ENCODE measurements around the gene MARCHF10.
A peak's percentile ranks its signal among the peaks of the same experiment; 100 is the strongest.

The MARCHF10 gene

DNA sequence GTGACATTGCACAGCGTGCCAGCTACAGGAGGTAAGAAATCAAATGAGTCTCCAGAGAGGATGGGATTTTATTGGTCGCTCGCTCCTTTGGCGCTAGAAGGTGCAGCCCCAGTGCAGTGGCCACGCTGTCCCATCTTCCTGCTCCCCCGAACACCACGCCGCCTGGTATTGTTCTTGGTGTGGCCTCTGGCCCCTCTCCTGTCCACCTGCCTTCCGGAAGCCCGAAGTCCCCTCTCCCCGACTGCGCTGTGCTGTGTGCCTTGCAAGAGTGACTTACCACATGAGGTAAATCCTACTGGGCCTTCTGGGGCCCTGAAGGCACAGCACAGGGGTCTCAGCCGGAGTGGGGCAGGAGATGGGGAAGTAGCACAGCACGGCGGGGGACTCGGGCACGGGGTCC is 58.2 kb downstream of the MARCHF10 start:
- DNase-seq: no peak

DNA sequence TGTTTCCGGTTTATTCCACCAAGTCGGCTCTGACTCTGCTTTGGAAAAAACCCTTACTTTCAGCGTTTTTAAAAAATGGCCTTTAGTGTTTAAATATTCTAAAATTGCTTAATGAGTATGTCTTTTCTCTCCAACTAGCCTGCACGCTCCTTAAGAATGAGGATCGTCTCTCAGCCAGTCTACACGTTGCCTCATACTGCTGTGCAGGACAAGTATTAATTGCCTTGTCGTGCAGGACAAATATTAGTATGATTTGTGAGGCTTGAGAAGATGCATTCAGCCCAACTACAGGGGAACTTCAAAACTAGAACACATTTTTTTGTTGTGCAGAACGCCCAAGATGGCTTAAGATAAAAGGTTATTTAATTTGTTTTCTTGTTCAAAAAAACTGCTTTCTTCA is 61.2 kb downstream of the MARCHF10 start:
- no peak for DNase-seq

DNA sequence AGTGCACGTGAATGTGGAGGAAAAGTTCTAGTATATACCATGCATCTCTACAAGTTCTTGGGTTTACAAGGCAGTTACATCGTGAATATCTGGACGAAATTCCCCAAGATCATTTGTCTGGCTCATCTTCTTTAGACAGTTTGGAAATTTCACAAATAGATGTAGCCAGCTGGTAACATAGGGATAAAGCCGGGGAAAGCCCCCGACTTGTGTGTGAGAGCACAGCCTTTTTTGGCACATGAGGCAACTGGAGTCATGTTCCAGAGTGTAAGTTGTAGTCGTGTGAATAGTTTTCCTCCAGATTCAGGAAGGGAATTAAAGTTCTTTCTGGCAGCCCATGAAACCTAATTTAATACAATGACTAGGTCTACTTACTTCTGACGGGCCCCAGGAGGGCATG is 62.3 kb downstream of the MARCHF10 start:
- no peak for DNase-seq

DNA sequence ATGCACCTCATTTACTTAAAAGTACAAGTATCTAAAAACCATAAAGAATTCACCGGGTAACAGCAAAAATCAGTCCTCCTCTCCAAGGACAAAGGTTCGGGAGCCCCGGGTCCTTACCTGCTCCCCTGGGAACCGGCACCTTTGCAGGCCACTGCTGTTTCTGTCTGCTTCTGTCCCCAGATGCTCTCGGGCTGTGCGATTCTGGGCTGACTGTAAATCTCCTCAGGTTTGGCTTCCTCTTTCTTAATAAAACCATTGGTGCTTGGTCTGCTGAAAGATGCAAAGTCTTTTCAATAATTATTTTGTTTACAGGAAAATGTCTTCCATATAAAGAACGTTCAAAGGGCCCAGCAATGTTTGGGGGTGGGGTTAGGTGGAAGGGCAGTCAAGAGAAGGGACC is 63.9 kb downstream of the MARCHF10 start:
- no peak for DNase-seq

DNA sequence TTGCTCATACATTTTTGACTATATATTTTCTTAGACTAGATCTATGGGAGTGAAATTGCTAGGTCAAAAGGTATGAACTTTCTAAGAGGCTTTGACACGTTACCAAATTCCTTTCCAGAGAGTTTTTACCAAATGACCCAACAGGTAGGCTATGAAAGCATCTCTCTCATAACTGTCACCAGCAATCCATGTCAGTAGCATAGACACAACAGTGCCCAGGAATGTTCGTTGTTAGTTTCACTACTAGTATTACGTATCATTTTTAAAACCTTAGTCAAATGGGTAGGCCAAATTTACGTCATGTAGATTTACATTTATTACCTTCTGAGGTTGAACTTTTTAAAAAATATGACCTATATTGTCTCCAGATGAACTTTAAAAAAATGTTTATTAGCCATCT is 66.8 kb downstream of the MARCHF10 start:
- DNase-seq: no peak

DNA sequence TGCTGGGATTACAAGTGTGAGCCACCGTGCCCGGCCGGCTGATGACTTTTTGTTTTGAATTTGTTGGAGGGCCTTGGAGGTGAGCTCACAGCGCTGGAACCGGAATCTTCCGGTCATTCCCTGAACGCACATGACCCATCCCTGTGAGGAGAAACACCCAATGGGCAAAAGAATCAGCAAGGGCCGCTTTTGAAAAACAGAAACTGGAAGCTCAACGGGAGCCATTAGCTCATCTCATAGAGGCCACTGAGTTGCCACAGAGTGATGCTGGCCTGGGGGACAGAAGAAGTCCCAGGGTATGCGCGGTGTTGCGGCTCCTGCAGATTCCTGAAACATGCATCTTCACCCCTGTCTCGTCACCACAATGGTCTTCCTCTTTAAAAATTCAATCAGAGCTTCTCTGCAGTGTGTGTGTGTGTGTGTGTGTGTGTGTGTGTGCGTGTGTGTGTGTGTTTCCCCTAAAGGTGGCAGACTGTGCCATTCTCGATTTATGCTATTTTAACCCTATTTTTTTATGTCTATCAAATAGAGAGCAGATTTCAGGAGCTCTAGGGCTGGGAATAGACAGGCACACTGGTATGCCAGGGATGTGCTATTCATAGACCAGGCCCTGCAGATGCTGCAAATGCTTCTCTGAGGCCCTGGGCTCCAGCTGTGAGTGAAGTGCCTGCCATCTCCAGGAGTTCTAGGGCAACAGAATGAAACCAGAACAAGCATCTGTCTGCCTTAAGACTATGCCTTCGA is 68.3 kb downstream of the MARCHF10 start:
- DNase-seq: no peak

DNA sequence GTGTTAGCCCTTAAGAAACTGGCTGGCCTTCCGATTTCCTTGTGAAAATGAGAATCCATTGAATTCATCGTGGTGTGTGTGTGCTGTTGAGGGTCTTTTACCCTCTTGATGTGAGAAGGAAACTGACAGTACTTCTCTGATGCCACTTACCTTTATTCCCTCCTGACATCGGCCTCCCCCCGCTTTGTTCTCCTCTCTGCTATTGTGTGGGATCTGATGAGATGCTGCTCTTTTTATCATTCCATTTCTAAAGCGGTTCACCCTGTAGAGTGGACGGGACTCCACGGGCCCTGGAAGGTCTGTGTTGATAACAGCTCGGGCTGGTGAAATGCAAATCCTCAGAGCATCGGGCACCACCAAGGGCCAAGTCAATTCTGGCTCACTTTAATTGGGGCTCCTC is 69.8 kb downstream of the MARCHF10 start:
- DNase-seq: no peak

DNA sequence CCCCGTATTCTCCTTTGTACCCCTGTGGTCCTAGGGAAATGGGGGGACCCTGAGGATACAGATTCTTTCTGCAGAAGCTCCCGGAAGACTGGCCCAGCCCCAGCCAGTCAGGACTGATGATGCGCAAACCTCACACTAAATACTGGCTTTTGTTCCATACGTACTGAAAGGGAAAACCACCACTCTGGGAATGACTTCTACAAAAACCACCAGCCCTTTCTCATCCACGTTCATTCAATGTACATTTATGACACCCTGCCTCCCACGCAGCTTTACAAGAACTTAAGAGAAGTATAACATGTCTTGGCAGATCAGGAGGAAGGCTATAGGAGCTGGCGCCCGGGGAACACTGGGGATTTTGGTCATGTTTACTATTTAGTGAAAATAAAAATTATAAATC is 70.6 kb downstream of the MARCHF10 start:
- DNase-seq: no peak

DNA sequence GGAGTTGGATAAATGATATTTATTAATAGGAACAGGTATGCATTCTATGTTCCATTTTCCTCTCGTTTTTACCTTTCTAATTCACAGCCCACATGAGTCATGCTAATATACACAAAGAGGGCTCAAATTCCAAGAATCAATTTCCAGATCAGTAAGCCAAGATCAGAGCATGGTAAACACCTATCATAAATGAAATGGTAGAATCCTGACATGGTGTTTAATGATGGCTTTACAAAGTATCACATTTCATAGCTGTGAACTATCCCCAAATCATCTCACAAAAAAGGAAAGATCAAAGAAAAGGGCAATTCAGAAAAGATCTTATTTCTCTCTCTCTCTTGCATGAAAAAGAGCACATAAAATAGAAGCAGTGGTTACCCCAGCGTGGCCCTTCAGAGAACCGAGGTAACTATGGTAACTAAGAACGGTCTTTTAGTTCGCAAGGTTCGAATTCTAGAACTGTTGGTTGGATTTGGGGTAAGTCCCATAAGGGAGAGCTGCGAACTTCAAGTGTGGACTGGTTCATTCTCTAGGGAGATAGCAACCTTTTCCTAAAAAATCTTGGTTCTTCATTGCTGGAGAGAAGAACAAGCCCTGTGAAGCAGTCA is 73.0 kb downstream of the MARCHF10 start:
- no peak for DNase-seq

DNA sequence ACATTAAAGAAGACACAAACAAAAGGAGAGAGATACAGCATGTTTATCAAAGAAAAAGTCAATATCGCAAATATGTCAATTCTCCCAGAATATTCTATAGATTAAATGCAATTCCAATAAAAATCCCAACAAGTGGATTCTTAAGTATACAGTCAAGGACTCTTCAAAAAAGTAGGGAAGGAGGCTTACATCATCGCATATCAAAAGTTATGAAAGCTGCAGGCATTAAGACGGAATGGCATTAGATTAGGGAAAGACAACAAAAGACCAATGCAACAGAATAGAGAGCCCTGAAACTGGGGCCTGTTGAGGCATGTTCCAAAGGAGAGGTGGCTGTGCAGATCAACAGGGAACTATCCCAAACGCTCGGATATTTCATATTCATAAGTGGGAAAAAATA is 76.0 kb downstream of the MARCHF10 start:
- DNase-seq: no peak

DNA sequence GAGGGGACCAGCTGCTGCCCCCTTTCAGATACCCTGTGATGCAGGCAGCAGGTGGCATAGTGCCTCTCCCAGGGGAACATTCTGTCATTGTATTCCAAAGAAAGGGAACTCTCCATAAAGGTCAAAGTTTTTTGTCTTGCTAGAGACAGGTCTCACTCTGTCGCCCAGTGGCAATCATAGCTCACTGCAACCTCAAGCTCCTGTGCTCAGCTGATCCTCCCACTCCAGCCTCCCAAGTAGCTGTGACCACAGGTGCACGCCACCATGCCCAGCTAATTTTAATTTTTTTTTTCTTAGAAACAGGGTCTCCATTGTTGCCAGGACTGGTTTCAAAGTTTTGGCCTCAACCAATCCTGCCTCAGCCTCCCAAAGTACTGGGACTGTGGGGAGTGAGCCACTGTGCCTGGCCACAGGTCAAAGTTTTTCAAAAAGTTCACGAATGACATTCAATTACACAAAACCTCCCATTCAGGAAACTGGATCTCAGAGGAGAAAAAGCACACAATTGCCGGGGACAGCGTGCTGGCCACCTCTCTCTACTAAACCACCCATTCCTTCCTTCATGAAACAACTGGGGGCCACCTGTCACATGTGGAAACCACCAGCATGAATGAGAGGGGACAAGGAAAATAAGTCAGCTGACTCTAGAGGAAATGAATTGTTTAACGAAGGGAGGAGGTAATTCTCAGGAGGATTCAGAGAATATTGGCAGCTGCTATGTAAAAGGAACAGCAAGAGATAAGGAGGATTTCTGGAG is 80.0 kb downstream of the MARCHF10 start:
- DNase-seq: no peak

DNA sequence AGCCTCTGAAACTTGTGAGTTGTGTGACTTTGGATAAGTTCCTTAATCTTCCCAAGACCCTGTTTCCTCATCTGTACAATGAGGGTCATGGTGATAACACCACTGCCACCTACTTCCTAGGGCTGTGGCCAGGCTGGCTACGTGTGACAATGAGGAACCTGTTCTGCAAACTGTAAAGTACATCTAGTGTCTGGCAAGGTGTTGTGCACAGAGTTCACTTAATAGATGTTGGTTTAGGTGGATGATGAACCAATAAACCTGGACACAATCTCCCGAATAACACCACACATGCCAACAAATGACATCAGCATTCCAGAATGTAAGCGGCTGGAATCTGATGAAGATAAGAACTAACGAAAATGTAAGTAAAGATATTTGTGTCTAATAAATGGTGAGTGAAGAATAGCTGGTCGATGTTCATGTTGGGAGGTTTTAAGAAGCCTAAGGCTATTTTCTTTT is 82.3 kb downstream of the MARCHF10 start:
- no peak for DNase-seq

DNA sequence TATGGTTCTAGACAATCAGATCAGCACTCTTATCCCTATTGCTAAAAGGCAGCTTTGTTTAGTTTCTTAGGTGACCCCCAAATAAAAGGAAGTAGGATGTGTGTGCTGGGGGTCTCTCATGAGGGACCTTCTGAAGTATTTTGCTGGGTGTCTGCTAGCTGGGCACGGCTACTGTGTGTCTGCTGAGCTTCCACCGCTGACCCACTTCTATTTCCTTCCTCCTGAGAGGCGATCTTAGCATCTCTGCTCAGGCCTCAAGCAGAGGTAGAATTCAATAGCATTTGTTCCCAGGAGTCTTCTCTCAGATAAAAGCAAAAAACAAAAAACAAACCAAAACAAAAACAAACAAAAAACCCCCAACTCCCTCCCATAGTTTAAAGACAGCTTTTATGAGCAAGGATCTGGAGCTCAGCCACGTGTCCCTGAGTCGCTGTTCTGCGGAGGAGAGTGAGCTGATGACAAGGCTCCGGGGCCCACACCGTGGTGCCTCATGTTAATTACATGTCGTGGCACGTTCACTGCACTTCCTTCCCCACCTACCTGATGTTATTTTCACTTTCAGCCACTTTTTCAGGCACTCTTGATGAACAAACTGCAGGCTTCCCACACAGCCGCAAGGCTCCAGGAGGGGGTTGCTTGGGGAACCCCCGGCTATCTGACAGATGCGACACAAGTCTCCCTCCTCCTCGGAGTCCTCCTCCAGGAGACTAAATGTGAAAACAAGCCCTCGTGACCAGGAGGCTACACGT is 83.5 kb downstream of the MARCHF10 start:
- DNase-seq: peak; percentile 58

DNA sequence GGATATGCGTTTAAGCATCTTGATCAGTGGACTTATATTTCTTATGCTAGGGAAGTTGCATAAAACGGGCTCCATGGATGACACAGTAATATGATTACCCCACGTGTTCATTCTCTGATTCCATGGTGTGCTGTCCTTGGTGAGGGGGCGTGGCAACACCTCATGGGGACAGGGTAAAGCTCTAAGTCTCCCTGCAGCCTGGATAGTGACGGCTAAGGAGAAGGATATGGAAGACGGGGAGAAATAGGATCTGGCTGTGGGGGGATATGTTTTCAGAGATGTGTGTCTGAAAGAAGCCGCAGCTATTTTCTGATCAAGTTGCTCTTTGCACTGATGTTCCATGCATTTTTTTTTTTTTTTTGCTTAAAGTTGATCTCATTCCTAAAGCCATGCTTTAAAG is 84.3 kb downstream of the MARCHF10 start:
- no peak for DNase-seq

DNA sequence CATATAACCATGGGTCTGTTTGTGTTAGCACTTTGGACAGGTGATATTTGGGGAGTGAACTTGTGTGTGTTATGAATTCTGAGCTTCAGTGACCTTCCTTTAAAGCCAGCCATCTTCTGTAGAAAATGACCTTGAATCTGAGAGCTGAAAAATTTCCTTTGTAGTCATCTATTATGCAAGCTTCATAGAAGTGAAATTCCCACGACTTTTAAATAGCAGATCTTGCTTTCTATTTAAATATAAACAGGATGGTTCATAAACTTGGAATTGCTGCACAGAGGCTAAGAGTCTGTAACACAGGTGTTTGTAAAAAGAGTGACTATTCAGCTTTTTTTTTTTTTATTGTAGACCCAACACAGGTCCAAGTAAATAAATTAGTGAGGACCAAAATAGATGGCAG is 85.5 kb downstream of the MARCHF10 start:
- DNase-seq: no peak

DNA sequence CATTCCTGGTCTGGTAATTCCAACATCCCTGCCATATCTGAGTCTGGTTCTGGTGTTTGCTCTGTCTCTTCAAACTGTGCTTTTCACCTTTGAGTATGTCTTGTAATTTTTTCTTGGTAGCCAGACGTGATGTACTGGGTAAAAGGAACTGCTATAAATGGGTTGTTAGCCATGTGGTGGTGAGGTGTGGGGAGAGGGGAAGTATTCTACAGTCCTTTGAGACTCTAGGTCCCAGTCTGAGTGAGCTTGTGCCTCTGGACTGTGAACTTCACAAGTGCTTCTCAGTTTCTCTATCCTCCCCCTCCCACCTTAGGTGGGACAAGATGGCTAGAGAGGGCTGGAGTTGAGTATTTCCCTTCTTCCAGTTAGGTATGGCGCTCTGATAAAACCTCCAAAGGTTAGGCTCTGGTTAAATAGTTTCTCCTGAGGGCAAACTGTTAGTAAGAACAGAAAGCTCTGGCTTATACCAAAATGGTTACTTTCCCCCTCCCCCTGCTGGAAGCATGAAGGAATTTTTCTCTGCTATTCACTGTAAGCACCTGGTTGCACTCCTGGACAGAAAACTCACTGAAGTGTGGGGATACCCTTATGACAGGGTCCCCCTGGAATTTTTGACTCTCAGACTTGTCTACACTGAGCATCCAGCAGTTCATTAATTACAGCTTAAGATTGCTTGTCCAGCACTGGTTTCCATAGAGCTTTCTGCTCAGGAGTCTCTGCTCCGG is 87.8 kb downstream of the MARCHF10 start:
- DNase-seq: no peak

DNA sequence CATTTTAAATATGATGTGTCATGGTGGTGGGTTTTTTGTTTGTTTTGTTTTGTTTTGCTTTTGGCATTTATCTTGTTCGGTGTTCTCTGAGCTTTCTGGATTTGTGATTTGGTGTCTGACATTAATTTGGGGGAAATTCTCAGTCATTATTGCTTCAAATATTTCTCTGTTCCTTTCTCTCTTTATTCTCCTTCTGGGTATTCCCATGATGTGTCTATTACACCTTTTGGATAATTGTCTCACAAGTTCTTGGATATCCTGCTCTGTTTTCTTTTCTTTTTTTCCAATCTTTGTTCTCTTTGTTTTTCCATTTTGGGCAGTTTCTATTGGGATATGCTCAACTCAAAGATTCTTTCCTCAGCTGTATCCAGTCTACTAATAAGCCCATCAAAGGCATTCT is 88.5 kb downstream of the MARCHF10 start:
- DNase-seq: no peak

DNA sequence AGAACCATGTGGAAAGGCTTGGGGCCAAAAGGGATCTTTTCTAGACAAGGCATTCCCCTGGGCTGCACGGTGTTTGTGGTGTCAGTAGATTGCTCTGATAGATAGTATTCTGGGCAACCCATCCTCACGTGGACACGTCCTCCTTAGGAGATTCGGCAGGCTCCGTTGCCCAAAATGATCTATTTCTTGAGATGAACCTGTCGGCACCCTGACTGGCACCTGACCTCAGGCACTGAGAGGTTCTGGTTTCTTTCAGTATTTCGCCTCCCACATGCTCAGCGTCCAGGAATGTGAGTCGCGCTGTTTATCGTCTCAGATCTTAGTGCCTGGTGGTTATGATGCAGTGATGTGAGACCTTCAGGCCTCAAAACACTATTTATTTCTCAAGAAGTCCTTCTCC is 89.7 kb downstream of the MARCHF10 start:
- DNase-seq: no peak

DNA sequence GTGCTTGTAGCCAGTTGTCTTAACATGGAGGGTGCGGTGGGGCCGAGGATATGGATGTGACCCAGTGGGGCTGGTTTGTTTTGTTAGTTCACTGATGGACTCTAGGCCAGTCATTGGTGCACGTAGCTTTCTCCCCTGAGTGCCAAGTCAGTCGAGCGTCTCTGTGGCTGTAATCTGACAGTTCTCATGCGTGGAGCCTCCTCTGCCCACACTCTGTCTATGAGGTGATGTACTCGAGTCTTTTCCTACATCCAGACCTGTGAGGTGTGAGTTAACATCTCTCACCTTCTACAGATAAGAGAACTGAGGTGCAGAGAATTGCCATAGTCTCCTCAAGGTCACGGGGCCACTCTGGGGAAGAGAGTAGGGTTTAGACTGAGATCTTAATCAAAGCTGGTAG is 90.2 kb downstream of the MARCHF10 start:
- no peak for DNase-seq

DNA sequence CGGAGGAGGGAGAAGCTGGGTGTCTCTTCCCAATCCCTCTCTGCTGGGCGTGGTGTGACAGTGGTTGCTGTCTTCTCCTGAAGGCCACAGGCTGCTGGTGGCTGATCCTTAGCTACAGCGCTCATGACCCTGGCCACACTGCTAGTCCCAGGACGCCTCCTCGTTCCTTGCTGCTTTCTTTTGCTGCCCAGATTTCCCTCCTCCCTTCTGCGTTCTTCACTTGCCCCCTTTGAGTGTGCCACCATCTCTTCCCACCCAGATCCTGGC is 90.6 kb downstream of the MARCHF10 start:
- no peak for DNase-seq

DNA sequence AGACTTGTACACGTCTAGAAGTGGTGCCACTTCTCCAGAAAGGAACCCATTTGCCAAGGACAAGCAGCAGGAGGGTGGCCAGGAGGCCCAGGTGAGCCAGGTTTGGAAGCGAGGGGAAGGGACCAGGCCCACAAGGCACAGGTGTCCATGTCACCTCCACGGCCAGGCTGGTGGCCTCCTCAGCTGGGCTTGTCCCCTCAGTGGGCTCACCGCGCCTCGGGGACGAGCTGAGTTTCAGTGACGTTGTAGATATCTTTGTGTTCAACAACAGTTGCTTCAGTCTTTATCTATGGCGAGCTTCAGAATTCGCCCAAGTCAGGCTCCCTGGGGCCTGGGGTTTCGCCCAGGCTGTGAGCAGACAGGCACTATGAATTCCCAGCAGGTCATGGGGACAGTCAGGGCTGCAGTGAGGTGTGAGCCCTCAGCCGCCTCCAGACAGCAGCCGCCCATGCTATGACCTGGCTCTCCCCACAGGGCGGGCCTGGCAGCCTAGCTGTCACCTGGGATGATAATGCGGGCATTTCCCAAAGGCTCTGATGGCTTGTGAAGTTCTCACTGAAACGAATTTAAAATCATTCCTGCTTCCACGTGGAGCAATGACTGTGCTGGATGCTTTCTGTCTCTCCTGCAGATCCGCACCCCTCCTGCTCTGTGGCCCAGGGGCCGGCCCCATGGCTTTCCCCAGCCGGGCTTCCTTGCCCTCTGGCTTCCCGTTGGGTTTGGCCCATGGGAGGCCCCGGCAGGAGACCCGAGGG is 91.1 kb downstream of the MARCHF10 start:
- no peak for DNase-seq

DNA sequence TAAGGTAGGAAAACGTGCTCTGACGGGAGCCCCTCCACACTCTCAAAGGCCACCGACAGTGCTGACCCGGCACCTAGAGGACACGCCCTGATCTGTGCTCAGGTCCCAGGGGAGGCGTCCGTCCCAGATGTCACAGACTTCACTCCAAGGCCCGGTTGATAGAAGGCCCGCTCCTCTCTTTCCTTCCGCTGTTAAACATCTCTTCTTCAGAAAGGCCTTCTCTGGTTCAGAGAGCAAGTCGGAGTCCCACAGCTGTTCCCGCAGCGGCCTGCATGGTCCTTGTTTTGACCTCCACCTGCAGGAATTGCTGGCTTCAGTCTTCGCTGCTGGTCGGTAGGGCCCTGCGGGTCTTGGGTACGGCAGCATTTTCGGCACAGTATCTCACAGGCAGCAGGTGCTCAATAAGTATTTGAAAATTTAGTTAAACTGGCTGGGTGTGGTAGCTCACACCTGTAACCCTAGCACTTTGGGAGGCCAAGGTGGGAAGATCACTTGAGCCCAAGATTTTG is 92.2 kb downstream of the MARCHF10 start:
- DNase-seq: no peak
